SJCRH30 (cell line): Measurements from ENCODE around the gene GLRA2. TPM values are rescaled to one million over a fixed set of nuclear protein-coding genes. Genes with fewer than 3 reads are reported as not detected.
"Not testable (repeated sequence)": the region's sequence is repeated elsewhere in the genome, so short reads cannot be mapped to it uniquely, and the experiment has no call there.

Source experiments
- DNase-seq, 2 experiments: peaks; one replicate each; pipeline ENCODE4 v3.0.0-alpha.2; 2015 to 2020
- H3K27ac ChIP-seq: fragments of 250-450 bp; sonication (Bioruptor Pico); 2 replicates; pipeline ENCODE4 v1.5.1; 2020; ENCODE audit warnings: mild to moderate bottlenecking, moderate library complexity
- H3K27me3 ChIP-seq: fragments of 250-450 bp; sonication (Bioruptor Pico); 2 replicates; pipeline ENCODE4 v1.5.1; 2020; ENCODE audit warnings: mild to moderate bottlenecking, moderate library complexity
- H3K36me3 ChIP-seq: fragments of 250-450 bp; sonication (Bioruptor Pico); 2 replicates; pipeline ENCODE4 v1.5.1; 2020; ENCODE audit warnings: mild to moderate bottlenecking, moderate library complexity
- H3K4me1 ChIP-seq: fragments of 250-450 bp; sonication (Bioruptor Pico); 2 replicates; pipeline ENCODE4 v1.5.1; 2020; ENCODE audit warnings: mild to moderate bottlenecking, moderate library complexity
- H3K4me3 ChIP-seq: fragments of 250-450 bp; sonication (Bioruptor Pico); 2 replicates; pipeline ENCODE4 v1.5.1; 2020; ENCODE audit warnings: mild to moderate bottlenecking, moderate library complexity
- H3K9me3 ChIP-seq: fragments of 250-450 bp; sonication (Bioruptor Pico); replicated peaks from 2 replicates; pipeline ENCODE4 v1.5.1; 2020; ENCODE audit warnings: mild to moderate bottlenecking, moderate library complexity
- total RNA-seq: library from RNA; depleted of rRNA; stranded (reverse); fragments of >200 nt; shearing (Covaris generic); gene quantifications from 2 replicates; pipeline ENCODE4 v1.2.3, GENCODE V29; 2014

Gene GLRA2
- total RNA-seq, 1 experiment from 2014 or later = not detected

DNA sequence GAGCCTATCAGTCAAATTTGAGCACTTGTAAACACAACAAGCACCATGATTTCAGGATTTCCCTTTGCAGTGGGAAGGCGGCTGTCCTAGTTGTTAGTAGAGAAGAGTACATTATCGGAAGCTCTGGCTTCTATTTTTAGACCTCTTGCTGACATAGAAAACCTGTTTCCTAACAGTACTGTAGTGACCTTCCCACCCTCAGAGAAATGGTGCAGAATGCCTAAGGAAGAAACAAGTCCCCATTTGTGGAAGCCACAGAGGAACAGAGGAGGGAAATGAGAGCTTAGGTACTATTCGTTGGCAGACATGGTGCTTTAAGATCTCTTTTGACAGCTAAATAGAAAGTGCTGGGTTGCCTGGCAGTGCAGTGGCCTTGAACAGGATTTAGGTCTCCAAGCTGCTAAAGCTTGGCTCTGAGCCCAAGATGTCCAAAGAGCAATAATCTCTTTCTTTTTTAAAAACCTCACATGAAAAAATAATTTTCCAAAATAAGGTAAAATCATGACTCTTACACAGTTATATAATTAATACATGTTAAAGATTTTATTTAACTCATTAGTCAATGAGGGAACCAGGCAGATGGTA, 24.9 kb downstream of the GLRA2 start:
- H3K27me3 ChIP-seq = no peaks in the 10 kb centered on the region
- H3K27ac ChIP-seq = no peak overlapping the region
- H3K4me3 ChIP-seq = no peak overlapping the region
- no peaks in the 10 kb centered on the region for H3K9me3 ChIP-seq
- no peaks in the 10 kb centered on the region for H3K4me1 ChIP-seq
- no peaks in the 10 kb centered on the region for H3K36me3 ChIP-seq
- DNase-seq = no peak

DNA sequence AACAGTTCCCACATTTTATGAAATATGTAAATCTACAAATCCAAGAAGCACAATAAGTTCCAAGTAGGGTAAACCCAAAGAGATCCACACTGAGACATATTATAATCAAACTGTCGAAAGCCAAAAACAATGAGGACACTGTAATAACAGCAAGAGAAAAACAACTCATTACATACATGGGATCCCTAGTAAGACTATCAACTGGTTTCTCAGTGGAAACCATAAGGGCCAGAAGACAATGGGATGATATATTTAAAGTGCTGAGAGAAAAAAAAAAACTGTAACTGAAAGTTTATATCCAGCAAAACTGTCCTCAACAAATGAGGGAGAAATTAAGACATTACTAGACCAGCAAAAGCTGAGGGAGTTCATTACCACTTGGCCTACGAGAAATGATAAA, 34.7 kb downstream of the GLRA2 start:
- H3K9me3 ChIP-seq = no peaks in the 10 kb centered on the region
- no peak overlapping the region for H3K27ac ChIP-seq
- DNase-seq = no peak
- H3K36me3 ChIP-seq = no peaks in the 10 kb centered on the region
- no peak overlapping the region for H3K4me3 ChIP-seq
- no peaks in the 10 kb centered on the region for H3K4me1 ChIP-seq
- no peaks in the 10 kb centered on the region for H3K27me3 ChIP-seq

DNA sequence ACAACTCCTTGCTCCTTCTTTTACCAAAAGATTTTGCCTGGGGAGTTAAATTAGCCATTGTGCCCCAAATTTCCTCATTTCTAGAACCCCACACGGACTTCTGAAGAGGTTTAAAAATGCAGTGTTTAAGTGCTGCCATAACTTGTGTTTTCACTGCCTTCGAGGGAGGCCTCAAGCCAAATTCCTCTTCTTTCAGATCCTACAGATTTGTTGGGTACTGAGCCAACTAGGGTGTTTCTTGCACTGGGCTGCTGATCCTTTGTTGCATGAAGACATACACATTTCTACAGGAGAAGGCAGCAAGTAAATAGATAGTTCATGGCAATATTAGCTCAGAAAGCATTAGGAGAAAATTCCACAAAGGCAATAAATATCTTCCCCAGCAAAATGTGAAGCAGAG, 43.8 kb downstream of the GLRA2 start:
- no peak for DNase-seq
- Histone ChIP-seq H3K36me3 (no peaks in the 10 kb centered on the region), H3K27me3 (no peaks in the 10 kb centered on the region), H3K27ac (no peak overlapping the region), H3K4me1 (no peaks in the 10 kb centered on the region), H3K9me3 (no peaks in the 10 kb centered on the region), H3K4me3 (no peak overlapping the region)

DNA sequence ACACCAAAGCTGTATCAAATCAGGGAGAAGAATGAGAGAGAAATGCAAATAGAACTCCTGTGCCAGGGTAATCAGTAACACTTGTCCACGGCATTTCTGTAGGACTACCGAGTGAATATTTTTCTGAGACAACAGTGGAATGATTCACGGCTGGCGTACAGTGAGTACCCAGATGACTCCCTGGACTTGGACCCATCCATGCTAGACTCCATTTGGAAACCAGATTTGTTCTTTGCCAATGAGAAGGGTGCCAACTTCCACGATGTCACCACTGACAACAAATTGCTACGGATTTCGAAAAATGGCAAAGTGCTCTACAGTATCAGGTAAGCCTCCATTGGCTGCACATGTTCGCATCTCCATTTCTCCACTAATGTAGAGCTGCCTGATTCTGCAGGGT, 51.7 kb downstream of the GLRA2 start:
- Histone ChIP-seq H3K27ac (no peak overlapping the region), H3K36me3 (no peaks in the 10 kb centered on the region)
- no peak for DNase-seq

DNA sequence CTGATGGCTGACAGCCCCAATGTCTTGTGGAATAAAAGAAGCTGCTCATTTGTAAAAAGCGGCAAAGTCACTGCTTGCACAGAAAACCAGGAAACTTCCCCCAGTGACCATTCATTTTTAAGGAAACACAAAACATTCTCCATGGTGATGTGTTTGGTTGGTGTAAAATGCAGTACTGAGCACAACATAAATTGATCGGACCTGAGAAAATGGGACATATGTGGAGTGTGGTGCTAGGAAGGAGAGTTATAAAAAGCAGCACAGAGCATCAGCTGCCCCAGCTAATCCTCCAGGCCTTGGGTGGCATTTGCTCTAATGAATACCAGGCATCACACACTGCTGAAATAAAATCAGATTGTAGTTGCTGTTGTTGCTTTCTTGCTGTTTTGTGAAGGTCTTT, 55.2 kb downstream of the GLRA2 start:
- H3K27me3 ChIP-seq = no peaks in the 10 kb centered on the region
- no peak overlapping the region for H3K27ac ChIP-seq
- DNase-seq = no peak
- no peaks in the 10 kb centered on the region for H3K36me3 ChIP-seq
- no peaks in the 10 kb centered on the region for H3K4me1 ChIP-seq
- no peak overlapping the region for H3K4me3 ChIP-seq
- no peaks in the 10 kb centered on the region; the same call in 1 of the 2 replicates for H3K9me3 ChIP-seq

More for the DNA sequence above, 51.7 kb downstream of the GLRA2 start:
- Histone ChIP-seq H3K4me1 (no peaks in the 10 kb centered on the region), H3K27me3 (no peaks in the 10 kb centered on the region), H3K4me3 (no peak overlapping the region), H3K9me3 (no peaks in the 10 kb centered on the region)

DNA sequence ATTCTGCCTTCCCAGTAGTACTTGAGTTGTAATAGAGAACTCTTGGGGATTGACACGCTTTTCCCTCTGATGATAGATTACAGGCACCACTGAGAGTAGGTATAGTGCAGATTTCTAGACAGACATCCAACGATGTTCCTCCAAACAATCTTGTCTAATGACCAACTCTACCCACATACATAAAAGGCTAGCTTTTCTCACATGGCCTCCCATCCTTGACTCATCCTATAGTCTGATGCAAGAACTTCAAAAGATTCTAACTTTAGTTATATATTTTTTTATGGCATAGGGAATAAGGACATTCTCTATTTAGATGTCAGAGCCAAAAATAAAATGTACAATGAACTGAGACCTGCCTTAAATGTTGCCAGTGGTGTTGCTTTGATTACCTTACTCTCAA, 60.9 kb downstream of the GLRA2 start:
- Histone ChIP-seq H3K27ac (no peak overlapping the region), H3K9me3 (no peaks in the 10 kb centered on the region; the same call in 1 of the 2 replicates), H3K4me3 (no peak overlapping the region), H3K4me1 (no peaks in the 10 kb centered on the region), H3K27me3 (no peaks in the 10 kb centered on the region), H3K36me3 (no peaks in the 10 kb centered on the region)
- DNase-seq = no peak

DNA sequence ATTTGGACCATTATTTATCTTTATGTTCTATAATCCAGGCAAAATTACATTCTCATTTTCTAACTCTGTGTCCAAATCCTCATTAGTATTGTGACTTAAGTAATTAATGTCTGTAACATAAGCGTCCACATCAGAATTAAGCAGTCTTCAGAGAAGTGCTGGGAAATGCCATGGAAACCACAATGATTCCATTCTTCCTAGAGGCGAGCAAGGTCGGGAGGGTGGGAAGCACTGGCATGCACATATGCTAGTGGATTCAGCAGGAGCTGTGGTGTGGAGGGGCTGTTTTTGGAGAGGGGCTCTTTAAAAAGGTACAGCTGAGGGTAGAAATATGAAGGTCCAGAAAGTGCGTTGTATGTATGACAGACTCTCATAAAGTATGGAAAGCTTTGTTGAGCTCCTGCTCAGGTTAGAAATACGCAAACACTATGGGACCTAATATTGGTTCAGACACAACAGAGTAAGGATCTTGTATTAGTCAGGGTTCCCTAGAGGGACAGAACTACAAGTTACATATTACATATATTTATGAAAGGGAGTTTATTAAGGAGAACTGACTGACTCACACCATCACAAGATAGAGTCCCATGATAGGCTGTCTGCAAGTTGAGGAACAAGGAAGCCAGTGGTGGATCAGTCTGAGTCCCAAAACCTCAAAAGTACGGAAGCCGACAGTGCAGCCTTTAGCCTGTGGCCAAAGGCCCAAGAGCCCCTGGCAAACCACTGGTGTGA, 61.5 kb downstream of the GLRA2 start:
- Histone ChIP-seq H3K36me3 (no peaks in the 10 kb centered on the region), H3K4me1 (no peaks in the 10 kb centered on the region), H3K4me3 (no peak overlapping the region), H3K27ac (no peak overlapping the region), H3K27me3 (no peaks in the 10 kb centered on the region), H3K9me3 (no peaks in the 10 kb centered on the region; the same call in 1 of the 2 replicates)
- no peak for DNase-seq

GRCh38 chrX:14591976-14592375, 62.6 kb downstream of the GLRA2 start:
- Histone ChIP-seq H3K9me3 (no peaks in the 10 kb centered on the region; the same call in 1 of the 2 replicates), H3K27me3 (no peaks in the 10 kb centered on the region), H3K36me3 (no peaks in the 10 kb centered on the region), H3K27ac (no peak overlapping the region), H3K4me3 (no peak overlapping the region), H3K4me1 (no peaks in the 10 kb centered on the region)
- DNase-seq = no peak

GRCh38 chrX:14594521-14594920, 65.2 kb downstream of the GLRA2 start:
- Histone ChIP-seq H3K27ac (no peak overlapping the region), H3K36me3 (no peaks in the 10 kb centered on the region), H3K9me3 (no peaks in the 10 kb centered on the region), H3K4me1 (no peaks in the 10 kb centered on the region), H3K4me3 (no peak overlapping the region), H3K27me3 (0 out of 2 replicates have a peak, but pooled peaks cover 5% of the 10 kb centered on the region)
- no peak for DNase-seq

GRCh38 chrX:14598330-14598729, 69.0 kb downstream of the GLRA2 start:
- Histone ChIP-seq H3K9me3 (no peaks in the 10 kb centered on the region), H3K36me3 (no peaks in the 10 kb centered on the region), H3K4me1 (no peaks in the 10 kb centered on the region), H3K27me3 (0 out of 2 replicates have a peak, but pooled peaks cover 5% of the 10 kb centered on the region), H3K27ac (no peak overlapping the region), H3K4me3 (no peak overlapping the region)
- DNase-seq = no peak

DNA sequence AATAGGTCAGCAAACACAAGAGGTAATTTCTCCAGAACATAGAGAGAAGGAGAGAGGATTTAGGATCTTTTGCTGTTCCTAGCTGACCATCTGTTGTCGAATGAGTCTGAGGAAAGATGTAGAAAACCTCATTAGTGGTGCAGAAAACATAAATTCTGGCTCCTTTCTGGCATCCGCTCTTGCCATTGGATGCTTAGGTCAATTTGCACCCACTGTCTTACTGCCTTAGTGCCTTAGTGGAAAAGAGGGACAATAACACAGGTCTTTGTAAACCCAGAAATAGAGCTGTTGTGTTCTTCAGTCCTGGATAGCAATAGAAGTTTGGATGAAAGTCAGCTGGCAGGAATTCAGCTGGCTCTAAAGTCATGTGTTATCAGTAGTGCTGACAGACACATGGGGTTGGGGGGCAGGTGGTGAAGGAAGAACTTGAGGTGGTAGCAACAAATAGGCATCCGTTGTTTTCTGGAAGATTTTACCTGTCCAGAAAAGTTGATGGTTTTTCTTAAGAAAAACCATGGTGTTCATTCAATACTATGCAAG, 78.2 kb downstream of the GLRA2 start:
- DNase-seq = no peak
- no peaks in the 10 kb centered on the region for H3K4me1 ChIP-seq
- H3K9me3 ChIP-seq = no peaks in the 10 kb centered on the region
- H3K36me3 ChIP-seq = no peaks in the 10 kb centered on the region
- H3K4me3 ChIP-seq = no peak overlapping the region
- H3K27ac ChIP-seq = no peak overlapping the region
- H3K27me3 ChIP-seq = no peaks in the 10 kb centered on the region

DNA sequence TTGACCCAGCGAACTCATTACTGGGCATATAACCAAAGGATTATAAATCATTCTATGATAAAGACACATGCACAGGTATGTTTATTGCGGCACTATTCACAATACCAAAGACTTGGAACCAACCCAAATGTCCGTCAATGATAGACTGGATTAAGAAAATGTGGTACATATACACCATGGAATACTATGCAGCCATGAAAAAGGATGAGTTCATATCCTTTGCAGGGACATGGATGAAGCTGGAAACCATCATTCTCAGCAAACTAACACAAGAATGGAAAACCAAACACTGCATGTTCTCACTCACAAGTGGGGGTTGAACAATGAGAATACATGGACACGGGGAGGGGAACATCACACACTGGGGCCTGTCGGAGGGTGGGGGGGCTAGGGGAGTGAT, 83.1 kb downstream of the GLRA2 start:
- not testable (repeated sequence) for H3K9me3 ChIP-seq, DNase-seq, H3K27me3 ChIP-seq, H3K27ac ChIP-seq, H3K4me3 ChIP-seq, H3K4me1 ChIP-seq, H3K36me3 ChIP-seq

DNA sequence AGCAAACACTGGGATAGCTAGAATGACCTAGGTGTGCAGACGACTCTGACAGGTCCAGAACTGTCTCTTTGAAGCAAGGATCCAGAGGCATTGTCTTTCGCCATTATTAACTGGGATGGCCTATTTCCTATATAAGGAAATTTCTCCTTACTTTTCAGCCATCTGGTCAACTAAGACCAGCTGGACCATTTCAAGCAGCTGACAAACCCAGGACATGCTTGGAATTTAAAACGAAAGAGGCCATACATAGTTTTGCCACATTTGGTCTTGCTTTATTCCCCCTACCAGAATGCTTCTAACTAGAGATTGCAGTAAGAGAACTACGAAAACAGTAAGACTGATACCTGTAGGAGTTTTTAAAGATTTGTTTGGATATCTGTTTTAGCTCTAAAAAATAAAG, 87.0 kb downstream of the GLRA2 start:
- no peak overlapping the region for H3K4me3 ChIP-seq
- H3K36me3 ChIP-seq = no peaks in the 10 kb centered on the region
- DNase-seq = no peak
- H3K27me3 ChIP-seq = no peaks in the 10 kb centered on the region
- no peak overlapping the region for H3K27ac ChIP-seq
- H3K4me1 ChIP-seq = no peaks in the 10 kb centered on the region
- no peaks in the 10 kb centered on the region for H3K9me3 ChIP-seq

DNA sequence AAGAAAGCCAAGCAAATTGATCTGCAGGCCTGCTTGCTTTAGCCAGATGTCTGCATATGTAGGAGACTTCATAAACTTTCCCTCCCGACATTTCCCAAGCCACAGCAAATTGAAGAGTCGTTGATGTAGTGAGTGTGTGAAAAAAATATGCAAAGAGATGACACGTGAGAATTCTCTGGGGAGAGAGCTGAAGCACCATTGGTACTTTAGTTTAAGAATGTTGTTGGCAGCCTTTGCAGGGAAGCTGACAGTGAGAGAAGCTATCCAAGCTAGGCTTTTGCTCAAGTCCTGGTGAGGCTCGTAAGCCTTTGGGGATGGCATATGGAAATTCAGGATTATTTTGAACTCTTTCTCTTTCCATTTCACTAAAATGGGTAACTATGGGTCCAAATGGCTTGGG, 87.5 kb downstream of the GLRA2 start:
- no peaks in the 10 kb centered on the region for H3K36me3 ChIP-seq
- H3K4me1 ChIP-seq = no peaks in the 10 kb centered on the region
- DNase-seq = no peak
- no peaks in the 10 kb centered on the region for H3K27me3 ChIP-seq
- no peak overlapping the region for H3K4me3 ChIP-seq
- no peak overlapping the region for H3K27ac ChIP-seq
- 0 out of 2 replicates have a peak, but pooled peaks cover 3% of the 10 kb centered on the region for H3K9me3 ChIP-seq

DNA sequence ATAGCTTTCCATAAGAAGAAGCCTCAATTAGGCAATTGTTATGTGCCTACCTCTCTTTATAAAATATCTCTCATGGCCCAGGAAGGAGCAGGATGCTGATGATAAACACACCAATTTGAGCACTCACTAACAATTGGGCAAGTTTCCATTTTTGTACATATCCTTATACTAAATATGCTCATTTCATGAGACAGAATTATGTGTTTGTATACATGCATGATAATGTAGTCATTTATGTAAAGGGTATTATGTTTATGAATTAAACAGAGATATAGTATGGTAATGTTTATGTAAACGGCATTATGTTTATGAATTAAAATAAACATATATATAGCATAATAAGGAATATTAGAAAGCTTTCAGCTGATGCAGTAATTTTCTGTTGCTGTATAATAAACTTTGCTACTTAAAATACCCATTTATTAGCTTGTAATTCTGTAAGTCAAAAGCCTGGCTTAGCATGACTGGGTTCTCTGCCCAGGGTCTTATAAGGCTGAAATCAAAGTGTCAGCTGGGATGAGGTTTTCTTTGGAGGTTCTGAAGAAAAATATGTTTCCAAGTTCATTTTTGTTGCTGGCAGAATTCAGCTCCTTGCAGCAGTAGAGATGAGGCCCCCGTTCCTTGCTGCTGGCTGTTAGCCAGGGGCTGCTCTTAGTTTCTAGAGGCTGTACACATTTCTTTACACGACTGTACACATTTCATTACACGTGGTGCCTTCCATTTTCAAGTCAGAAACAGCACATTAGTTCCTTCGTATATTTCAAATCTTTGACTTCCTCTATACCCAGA, 89.0 kb downstream of the GLRA2 start:
- H3K27me3 ChIP-seq = no peaks in the 10 kb centered on the region
- H3K4me3 ChIP-seq = no peak overlapping the region
- H3K9me3 ChIP-seq = 0 out of 2 replicates have a peak, but pooled peaks cover 3% of the 10 kb centered on the region
- no peak for DNase-seq
- H3K4me1 ChIP-seq = no peaks in the 10 kb centered on the region
- H3K36me3 ChIP-seq = no peaks in the 10 kb centered on the region
- no peak overlapping the region for H3K27ac ChIP-seq
